22Rv1 (cell line): ENCODE measurements around the gene PGAM2.

Experiments
- CTCF ChIP-seq: fragments of 450-650 bp; IDR thresholded peaks from 2 replicates; pipeline ENCODE4 v1.5.1; 2017; ENCODE audit warnings: mild to moderate bottlenecking
- ZFX ChIP-seq: fragments of 450-650 bp; IDR thresholded peaks from 2 replicates; pipeline ENCODE4 v1.6.1; 2017; ENCODE audit warnings: antibody characterized with exemption, borderline replicate concordance

GRCh38 chr7:44061645-44062179, 3.7 kb downstream of the PGAM2 start:
- TF ChIP-seq CTCF (no peak), ZFX (no peak)
